Skeletal muscle satellite cell (primary cell): ENCODE measurements around the gene SEMA3D. TPM values are rescaled to one million over a fixed set of nuclear protein-coding genes. Genes with fewer than 3 reads are reported as not detected.

Source experiments
- H3K27me3 ChIP-seq: 2 replicates; pipeline ENCODE4 v1.7.0; 2013; ENCODE audit warnings: low read length; ENCODE audit not compliant: control insufficient read depth, insufficient read depth
- H3K36me3 ChIP-seq: 2 replicates; pipeline ENCODE4 v1.7.0; 2013; ENCODE audit warnings: mild to moderate bottlenecking, control low read depth, low read length; ENCODE audit not compliant: insufficient read depth
- H3K4me1 ChIP-seq: 2 replicates; pipeline ENCODE4 v1.7.0; 2013; ENCODE audit warnings: low read length; ENCODE audit not compliant: control insufficient read depth, insufficient read depth
- H3K4me2 ChIP-seq: 2 replicates; pipeline ENCODE4 v1.7.0; 2013; ENCODE audit warnings: mild to moderate bottlenecking, low read length
- H3K4me3 ChIP-seq: 2 replicates; pipeline ENCODE4 v1.7.0; 2013; ENCODE audit warnings: low read length
- H3K9ac ChIP-seq: 2 replicates; pipeline ENCODE4 v1.7.0; 2013; ENCODE audit warnings: mild to moderate bottlenecking, low read depth, low read length, moderate library complexity
- H3K9me3 ChIP-seq: replicated peaks from 2 replicates; pipeline ENCODE4 v1.7.0; 2013; ENCODE audit warnings: mild to moderate bottlenecking, control low read depth, low read length
- total RNA-seq: library from RNA; depleted of rRNA; stranded (reverse); fragments of >200 nt; gene quantifications from 2 replicates; pipeline ENCODE4 v1.2.3, GENCODE V29; 2012; rRNA removed

The SEMA3D gene
- total RNA-seq: 0.22 TPM in 1 of 2 replicates, not detected in the other

DNA sequence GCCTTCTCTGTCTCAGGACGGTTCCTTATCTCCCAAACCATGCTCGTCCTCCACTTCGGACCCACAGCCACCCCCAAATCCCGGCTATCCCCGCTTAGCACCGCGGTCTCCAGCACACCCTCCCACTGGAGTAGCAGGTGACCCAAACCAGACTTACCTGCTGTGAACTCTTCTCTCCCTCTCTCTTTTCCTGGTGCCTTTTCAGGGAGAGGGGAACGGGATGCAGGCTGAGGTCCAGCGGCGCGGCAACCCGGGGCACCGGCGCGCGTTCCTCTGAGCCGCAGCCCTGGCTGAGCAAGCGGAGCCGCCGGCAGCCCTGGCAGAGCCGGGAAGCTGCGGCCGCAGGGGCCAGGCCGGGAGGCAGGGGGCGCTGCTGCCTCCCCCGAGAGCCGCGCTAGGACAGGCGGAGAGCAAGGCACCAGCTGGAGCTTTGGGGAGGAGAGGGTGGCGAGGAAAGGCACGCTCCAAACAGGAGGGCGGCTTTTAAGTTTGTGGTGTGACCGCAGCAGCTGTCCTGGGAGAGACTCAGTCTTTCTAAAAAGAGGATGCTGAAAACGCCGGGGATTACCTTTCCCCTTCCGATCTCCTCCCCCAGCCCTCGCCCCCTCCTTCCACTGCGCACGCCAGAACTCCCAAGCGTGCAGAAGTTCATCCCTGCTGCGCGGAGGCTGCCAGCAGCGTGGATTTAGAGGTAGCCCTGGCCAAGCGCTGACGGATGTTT is at the start of gene SEMA3D:
SEMA3D (minus strand) TSS at position 536 of the 721 bp plus-strand sequence. CDS start 65,165 bp downstream, outside the sequence.
- peaks cover 3% of the 10 kb centered on the region for H3K4me1 ChIP-seq
- peak within 1 kb of the TSS; percentile 44 for H3K9ac ChIP-seq
- peaks cover 78% of the 10 kb centered on the region for H3K27me3 ChIP-seq
- H3K36me3 ChIP-seq: no peaks in the 10 kb centered on the region
- peak within 1 kb of the TSS; percentile 100 for H3K4me2 ChIP-seq
- peak within 1 kb of the TSS; percentile 87 for H3K4me3 ChIP-seq
- H3K9me3 ChIP-seq: no peaks in the 10 kb centered on the region

DNA sequence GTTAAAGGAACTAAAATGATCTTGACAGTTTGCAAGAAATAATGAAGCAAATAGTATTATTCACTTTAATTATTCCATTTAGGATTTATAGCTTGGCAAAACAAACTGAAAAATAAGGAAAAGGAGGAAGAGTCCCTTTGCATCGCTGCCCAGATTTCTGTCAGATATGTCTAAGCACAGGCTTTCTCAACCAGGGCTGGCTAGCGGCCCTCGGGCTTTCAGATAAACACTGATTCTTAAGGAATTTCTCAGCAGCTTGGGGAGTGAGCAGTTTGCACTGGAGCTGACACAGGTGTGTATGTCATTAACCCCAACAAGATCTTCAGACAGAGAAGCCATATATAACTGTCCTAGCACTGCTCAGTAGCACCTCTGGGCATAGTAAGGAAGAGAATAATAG is 47.9 kb upstream of the SEMA3D start:
- no peak overlapping the region for H3K4me2 ChIP-seq
- H3K9me3 ChIP-seq: no peaks in the 10 kb centered on the region
- no peak overlapping the region for H3K9ac ChIP-seq
- H3K4me1 ChIP-seq: no peaks in the 10 kb centered on the region
- no peaks in the 10 kb centered on the region for H3K36me3 ChIP-seq
- peaks cover 3% of the 10 kb centered on the region for H3K27me3 ChIP-seq
- no peak overlapping the region for H3K4me3 ChIP-seq

DNA sequence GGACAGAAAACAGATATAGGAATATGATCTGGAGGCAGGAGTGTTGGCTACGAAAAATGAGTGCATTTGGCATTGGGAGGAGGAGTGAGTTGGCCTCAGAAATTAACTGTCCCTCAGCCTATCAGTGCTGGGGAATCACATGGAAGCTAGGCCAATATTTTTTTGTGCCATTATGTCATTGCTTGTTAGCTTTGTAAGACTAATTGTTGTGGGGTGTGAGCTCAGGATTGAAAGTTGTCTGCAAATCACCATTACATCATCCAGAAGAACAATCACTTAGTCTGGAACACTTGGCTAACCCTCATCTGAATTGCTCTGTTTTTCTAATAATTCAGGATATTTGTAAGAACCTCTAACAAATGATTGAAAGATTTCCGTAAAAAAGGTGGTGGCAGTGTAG is 45.2 kb upstream of the SEMA3D start:
- H3K4me3 ChIP-seq: no peak overlapping the region
- no peak overlapping the region for H3K4me2 ChIP-seq
- H3K9me3 ChIP-seq: no peaks in the 10 kb centered on the region
- peaks cover 3% of the 10 kb centered on the region for H3K27me3 ChIP-seq
- no peak overlapping the region for H3K9ac ChIP-seq
- H3K4me1 ChIP-seq: no peaks in the 10 kb centered on the region
- H3K36me3 ChIP-seq: no peaks in the 10 kb centered on the region

DNA sequence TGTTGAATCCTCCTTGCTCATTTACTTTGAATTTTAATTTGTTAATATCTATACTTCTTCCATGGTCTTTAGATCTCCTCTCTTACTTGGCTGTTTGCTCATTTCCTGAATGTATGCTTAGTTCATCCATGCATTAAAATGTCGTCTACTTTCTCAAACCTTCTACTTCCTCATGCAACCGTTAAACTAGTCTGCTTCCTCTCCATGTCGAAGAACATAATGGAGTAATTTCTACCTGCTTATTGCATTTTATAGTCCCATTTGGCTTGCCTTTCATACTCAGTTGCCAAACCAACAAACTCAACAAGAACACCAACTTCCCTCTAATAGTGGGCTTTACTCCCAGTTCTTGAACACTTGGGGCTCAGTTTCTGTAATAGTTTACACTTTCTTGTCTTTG is 43.8 kb upstream of the SEMA3D start:
- H3K9ac ChIP-seq: no peak overlapping the region
- no peaks in the 10 kb centered on the region for H3K36me3 ChIP-seq
- no peaks in the 10 kb centered on the region for H3K9me3 ChIP-seq
- no peak overlapping the region for H3K4me2 ChIP-seq
- H3K4me1 ChIP-seq: no peaks in the 10 kb centered on the region
- no peak overlapping the region for H3K4me3 ChIP-seq
- peaks cover 3% of the 10 kb centered on the region for H3K27me3 ChIP-seq

DNA sequence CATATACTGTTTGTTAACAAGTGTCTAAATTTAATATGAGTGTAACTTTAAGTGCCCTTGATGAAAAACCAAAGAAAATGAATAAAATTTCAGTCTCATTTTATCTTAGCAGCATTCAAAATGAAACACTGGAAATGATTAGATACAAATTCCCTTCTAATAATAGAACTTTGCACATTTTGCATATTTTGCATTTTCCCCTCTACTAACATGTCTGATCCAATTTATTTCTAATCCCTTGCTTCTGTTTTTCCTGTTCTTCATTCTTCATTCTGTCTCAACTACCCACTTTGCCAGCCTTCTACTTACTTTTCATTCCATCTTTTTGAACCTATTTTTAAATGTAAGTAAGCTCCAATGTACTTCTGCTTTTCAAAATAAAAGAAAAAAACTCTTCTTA is 42.7 kb upstream of the SEMA3D start:
- no peaks in the 10 kb centered on the region for H3K36me3 ChIP-seq
- no peak overlapping the region for H3K4me3 ChIP-seq
- no peaks in the 10 kb centered on the region for H3K4me1 ChIP-seq
- H3K4me2 ChIP-seq: no peak overlapping the region
- H3K9ac ChIP-seq: no peak overlapping the region
- H3K9me3 ChIP-seq: no peaks in the 10 kb centered on the region
- peaks cover 3% of the 10 kb centered on the region for H3K27me3 ChIP-seq

DNA sequence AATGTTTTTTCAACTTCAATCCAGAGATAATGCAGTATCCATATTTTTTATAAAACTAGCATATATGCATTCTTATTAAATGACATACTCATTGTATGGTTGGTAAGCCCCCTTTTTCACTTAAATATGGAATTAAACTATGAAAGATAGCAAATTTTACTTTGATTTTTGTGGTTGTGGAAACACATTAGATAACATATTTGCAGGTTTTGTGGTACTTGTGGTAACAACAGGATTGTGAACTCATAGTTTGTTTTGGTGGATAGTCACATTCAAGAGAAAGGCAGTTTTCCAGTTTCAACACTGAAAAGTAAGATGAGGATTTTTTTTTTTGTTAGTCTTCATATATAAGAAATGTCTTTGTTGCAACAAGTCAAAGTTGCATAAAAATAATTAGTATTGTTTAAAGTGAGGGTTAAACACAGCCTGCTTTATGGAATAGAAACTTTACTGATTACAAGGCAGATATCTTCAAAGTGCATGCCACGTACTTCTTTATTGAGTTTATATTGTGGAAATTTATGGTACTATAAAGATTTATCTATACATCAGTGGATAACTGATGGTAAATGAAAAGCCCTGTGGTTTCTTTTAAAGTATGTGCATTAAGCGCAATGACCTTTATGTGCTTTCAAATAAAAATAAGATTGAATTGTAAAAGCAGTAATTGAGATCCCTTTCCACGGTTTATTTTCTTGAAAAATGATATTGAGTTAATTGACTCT is 39.7 kb upstream of the SEMA3D start:
- no peaks in the 10 kb centered on the region for H3K36me3 ChIP-seq
- H3K27me3 ChIP-seq: peaks cover 3% of the 10 kb centered on the region
- no peak overlapping the region for H3K4me2 ChIP-seq
- H3K9me3 ChIP-seq: no peaks in the 10 kb centered on the region
- H3K4me3 ChIP-seq: no peak overlapping the region
- no peaks in the 10 kb centered on the region for H3K4me1 ChIP-seq
- H3K9ac ChIP-seq: no peak overlapping the region

DNA sequence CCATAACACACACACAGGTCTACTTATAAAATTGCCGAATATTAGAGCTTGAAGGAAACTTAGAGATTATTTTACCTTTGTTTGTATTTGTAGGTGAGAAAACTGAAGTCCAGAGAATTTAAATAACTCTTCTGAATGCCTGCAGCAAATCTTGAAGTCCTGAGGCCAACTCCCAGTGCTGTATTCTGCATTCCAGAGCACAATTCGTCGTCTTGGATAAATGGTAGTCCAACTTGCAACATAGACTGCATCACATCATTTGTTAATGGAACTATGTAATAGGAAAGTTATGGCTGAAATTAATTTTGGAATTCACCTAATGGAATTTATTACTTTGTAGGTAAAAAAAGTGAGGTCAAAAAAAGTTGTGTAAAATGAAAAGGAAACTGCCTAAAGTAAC is 37.3 kb upstream of the SEMA3D start:
- Histone ChIP-seq H3K9me3 (no peaks in the 10 kb centered on the region), H3K9ac (no peak overlapping the region), H3K27me3 (no peaks in the 10 kb centered on the region), H3K36me3 (no peaks in the 10 kb centered on the region), H3K4me1 (no peaks in the 10 kb centered on the region), H3K4me3 (no peak overlapping the region), H3K4me2 (no peak overlapping the region)

DNA sequence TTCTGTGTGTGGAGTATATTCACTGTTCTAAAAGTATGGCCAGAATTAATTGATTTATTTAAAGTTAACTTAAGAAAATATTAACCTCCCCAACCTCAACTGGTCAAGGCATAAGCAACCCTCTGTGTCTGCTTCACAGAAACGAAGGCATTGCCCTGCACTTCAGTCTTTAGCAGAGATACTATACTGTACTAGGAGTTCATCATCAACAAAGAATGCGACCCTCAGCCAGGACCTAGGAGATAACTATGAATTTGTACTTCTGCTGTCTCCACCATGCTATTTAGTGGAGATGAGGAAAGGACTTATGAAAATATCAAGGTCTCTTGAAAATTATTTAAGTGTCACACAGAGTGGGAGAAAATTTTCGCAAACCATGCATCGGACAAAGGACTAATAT is 35.7 kb upstream of the SEMA3D start:
- Histone ChIP-seq H3K4me1 (no peaks in the 10 kb centered on the region), H3K4me3 (no peak overlapping the region), H3K9ac (no peak overlapping the region), H3K9me3 (no peaks in the 10 kb centered on the region), H3K36me3 (no peaks in the 10 kb centered on the region), H3K4me2 (no peak overlapping the region), H3K27me3 (no peaks in the 10 kb centered on the region)

DNA sequence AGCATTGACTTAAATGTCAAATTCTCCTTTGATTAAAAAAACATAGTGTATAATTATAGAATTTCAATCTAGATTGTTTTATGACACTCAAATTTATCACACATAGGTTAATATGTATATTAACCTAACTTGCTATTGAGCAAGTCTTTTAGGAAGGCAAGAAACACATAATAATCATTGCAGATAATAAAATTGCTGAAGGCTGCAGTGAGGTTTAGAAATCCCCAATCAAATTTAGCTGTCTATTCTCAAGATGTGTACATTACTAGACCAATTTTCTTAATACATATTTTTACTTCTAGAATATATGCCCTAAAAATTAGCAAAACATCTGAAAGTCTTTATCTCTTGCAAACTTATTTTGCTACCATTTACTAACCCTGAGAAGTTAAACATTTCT is 34.9 kb upstream of the SEMA3D start:
- Histone ChIP-seq H3K9ac (no peak overlapping the region), H3K27me3 (no peaks in the 10 kb centered on the region), H3K4me3 (no peak overlapping the region), H3K4me2 (no peak overlapping the region), H3K36me3 (no peaks in the 10 kb centered on the region), H3K4me1 (no peaks in the 10 kb centered on the region), H3K9me3 (no peaks in the 10 kb centered on the region)

DNA sequence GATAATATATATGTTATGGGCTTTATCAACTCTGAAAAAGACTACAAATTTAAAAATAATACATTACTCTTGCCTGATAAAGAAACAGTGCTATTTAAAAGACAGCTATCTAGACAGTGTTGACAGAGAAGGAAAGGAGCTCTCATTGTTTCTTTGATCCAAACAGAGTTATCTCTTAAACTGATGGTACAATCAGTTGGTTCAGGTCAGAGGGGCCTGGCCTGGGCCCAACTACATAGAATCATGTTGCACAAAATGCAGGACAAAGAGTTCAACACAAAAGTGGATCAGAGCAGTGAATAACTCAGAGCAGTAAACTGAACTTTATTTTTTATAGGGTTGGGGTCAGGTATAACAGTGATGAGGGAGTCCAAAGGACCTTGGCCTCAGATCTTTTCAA is 33.8 kb upstream of the SEMA3D start:
- Histone ChIP-seq H3K36me3 (no peaks in the 10 kb centered on the region), H3K4me2 (no peak overlapping the region), H3K27me3 (no peaks in the 10 kb centered on the region), H3K4me3 (no peak overlapping the region), H3K4me1 (no peaks in the 10 kb centered on the region), H3K9ac (no peak overlapping the region), H3K9me3 (no peaks in the 10 kb centered on the region)

DNA sequence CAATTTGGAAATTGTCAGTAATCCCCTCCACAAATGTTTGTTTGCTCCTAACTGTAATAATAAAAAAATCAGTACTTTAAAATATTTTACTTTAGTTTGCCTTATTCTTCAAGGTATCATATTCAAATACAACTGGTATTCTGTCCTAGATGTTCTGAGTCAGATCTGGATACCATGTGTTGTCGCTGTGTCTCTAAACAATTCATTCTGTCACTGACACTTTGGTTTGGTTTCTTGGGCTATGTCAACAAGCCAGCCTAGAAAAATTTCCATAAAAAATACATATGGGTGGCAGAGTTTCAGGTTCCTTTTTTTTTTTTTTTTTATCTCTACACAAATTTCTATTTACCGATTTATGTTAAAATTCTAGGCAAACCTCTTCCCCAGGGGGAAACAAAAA is 33.2 kb upstream of the SEMA3D start:
- Histone ChIP-seq H3K4me3 (no peak overlapping the region), H3K4me2 (no peak overlapping the region), H3K4me1 (no peaks in the 10 kb centered on the region)

DNA sequence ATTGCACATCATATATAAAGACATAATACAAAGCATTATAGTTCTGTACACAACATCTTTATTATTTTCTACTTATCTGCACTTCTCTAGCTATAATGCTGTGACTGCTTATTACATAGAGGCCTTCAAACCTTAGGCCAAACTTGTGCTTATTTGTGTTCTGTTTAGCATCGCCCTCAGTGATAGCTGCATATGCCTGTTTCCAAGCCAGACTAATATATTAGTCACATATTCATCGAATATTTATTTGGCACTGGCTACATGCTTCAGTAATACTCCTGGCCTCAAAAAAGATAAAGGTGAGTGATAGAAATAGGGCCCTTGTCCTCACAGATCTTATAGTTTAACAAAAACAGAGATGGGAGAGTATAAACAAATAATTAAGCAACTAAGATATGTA is 30.2 kb upstream of the SEMA3D start:
- no peak overlapping the region for H3K4me3 ChIP-seq
- no peaks in the 10 kb centered on the region for H3K9me3 ChIP-seq
- H3K4me2 ChIP-seq: no peak overlapping the region
- no peak overlapping the region for H3K9ac ChIP-seq
- no peaks in the 10 kb centered on the region for H3K27me3 ChIP-seq
- no peaks in the 10 kb centered on the region for H3K36me3 ChIP-seq
- H3K4me1 ChIP-seq: no peaks in the 10 kb centered on the region

More for the DNA sequence above, 33.2 kb upstream of the SEMA3D start:
- H3K9me3 ChIP-seq: no peaks in the 10 kb centered on the region
- H3K36me3 ChIP-seq: no peaks in the 10 kb centered on the region
- no peaks in the 10 kb centered on the region for H3K27me3 ChIP-seq
- no peak overlapping the region for H3K9ac ChIP-seq
